Stomach (tissue), 9 donors: ENCODE results near the gene RAD23A. TPM values are rescaled to one million over a fixed set of nuclear protein-coding genes. Genes with fewer than 3 reads are reported as not detected.
A peak's percentile ranks its signal among the peaks of the same experiment; 100 is the strongest.

ENCODE experiments used
- DNase-seq, 2 donors: peaks; one replicate each; pipeline versions ENCODE4 v3.0.0 to v3.0.0-alpha.2; 2013 to 2019
- H3K27ac ChIP-seq, 5 donors: fragments of 200-600 bp in 4 of 5; sonication (generic) in 4 of 5; one replicate each; pipeline ENCODE4 v1.5.1; 2013 to 2019; ENCODE audit warnings: mild to moderate bottlenecking in 1 of 5, moderate library complexity in 1 of 5
- H3K27me3 ChIP-seq, 3 donors: fragments of 200-600 bp; sonication (generic); one replicate each; pipeline ENCODE4 v1.5.1; 2017 to 2019; ENCODE audit warnings: mixed run types in 1 of 3
- H3K36me3 ChIP-seq, 4 donors: fragments of 200-600 bp; sonication (generic); 1 replicate in 3 of 4; 2 replicates in 1 of 4; pipeline ENCODE4 v1.5.1; 2016 to 2019
- H3K4me1 ChIP-seq, 4 donors: fragments of 200-600 bp; sonication (generic); one replicate each; pipeline ENCODE4 v1.5.1; 2016 to 2019
- H3K4me3 ChIP-seq, 4 donors: fragments of 200-600 bp; sonication (generic) in 3 of 4; one replicate each; pipeline ENCODE4 v1.5.1; 2016 to 2019; ENCODE audit warnings: mild to moderate bottlenecking in 1 of 4
- H3K9me3 ChIP-seq, 4 donors: fragments of 200-600 bp; sonication (generic); one replicate each; pipeline ENCODE4 v1.5.1; 2016 to 2019
- EP300 ChIP-seq: sonication (generic); formaldehyde crosslinking; IDR thresholded peaks from one replicate; pipeline ENCODE4 v1.6.1; 2017; ENCODE audit warnings: antibody characterized with exemption
- POLR2A ChIP-seq, 4 donors: fragments of 450-650 bp; IDR thresholded peaks; one replicate each; pipeline ENCODE4 v1.6.1; 2016; ENCODE audit warnings: antibody characterized with exemption in 4 of 4, control low read depth in 2 of 4, mild to moderate bottlenecking in 1 of 4, moderate library complexity in 1 of 4
- POLR2AphosphoS5 ChIP-seq, 3 donors: sonication (generic); formaldehyde crosslinking; IDR thresholded peaks; one replicate each; pipeline ENCODE4 v1.6.1; 2016; ENCODE audit warnings: antibody characterized with exemption in 3 of 3
- WGBS, 5 donors: extraction: QIAGEN DNeasy Blood & Tissue Kit in 3 of 5; methylation state at CpG; one replicate each; pipeline versions ENCODE4 v1.1.5 to v1.1.7; 2013 to 2018; 5-methylcytosine and 5-hydroxymethylcytosine counted together
- intact Hi-C: fragments of 100-400 bp; cut with DNase I; formaldehyde crosslinking; loops from one replicate; pipeline ENCODE4 v1.15.1; 2023; ENCODE audit warnings: low total_unique reads
- polyA plus RNA-seq, 3 donors: library from polyadenylated mRNA; stranded (reverse); fragments of 200-250 nt; gene quantifications; one replicate each; pipeline ENCODE4 v1.2.3, GENCODE V29; 2013
- total RNA-seq, 5 donors: library from RNA; depleted of rRNA; stranded (reverse); fragments of >200 nt; gene quantifications; one replicate each; pipeline versions ENCODE4 v1.1.0 to v1.2.3, GENCODE V29; 2014 to 2016
- TF ChIP-seq, protein P1 (sequence below), 7 experiments: fragments of 450-650 bp in 4 of 7; fragments of 200-600 bp in 3 of 7; sonication (generic) in 3 of 7; IDR thresholded peaks; one replicate each; pipeline ENCODE4 v1.5.1; 2016 to 2019; ENCODE audit warnings: antibody characterized with exemption in 7 of 7, control low read depth in 2 of 7, mild to moderate bottlenecking in 1 of 7
- donor health status: healthy with polysubstance abuse.
- donor health status: Bipolar disorder and iron deficiency.
- donor health status: healthy.

Gene RAD23A
- total and polyA plus RNA-seq, 8 donors: 44.1 to 144 (median 104) TPM

DNA sequence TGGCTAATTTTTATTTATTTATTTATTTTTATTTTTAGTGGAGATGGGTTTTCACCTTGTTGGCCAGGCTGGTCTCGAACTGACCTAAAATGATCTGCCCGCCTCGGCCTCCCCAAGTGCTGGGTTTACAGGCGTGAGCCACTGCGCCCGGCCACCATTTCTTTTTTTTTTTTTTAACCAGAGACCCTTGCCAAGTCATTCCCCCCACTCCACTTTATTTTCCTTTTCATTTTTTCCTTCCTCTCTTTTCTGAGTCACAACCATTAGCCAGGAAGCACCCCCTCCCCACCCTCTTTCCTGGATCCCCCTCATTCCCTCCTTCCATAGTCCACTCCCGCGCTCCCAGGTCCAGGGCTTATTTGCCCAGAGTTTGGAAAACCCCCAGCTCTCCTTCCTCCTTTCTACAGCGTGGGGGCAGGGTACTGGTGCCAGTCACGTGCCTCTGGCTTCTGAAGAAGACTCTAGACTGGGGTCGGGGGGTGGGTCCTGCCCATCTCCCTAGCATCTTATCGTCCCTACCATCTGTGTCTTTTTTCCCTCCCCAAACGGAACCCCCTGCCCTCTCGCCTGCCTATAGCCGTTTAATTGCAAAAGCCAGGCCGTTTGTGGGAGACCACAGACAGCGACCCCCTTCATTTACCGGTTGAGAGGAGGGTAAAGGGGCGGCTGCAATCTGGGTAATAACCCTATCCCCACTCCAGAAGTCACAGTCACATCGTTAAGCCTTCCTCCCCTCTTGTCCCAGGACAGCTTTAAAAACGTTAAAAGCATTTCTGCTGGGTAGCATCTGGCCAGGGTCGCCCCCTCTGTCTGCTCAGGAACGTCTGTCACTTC is 8.4 kb upstream of the RAD23A start:
- H3K4me1 ChIP-seq: peaks cover 40 to 63% (median 55%) of the 10 kb centered on the region in 4 donors
- WGBS, 5 donors: 21 to 29% (median 23%) methylated on average over 23 of the region's 23 CpGs
- intact Hi-C loops: loop anchor here (10.0 kb wide), 1 partner anchor 53 kb away; the partner anchor contains the start of genes DNASE2 and KLF1
- peak overlapping the region; percentile 50 to 96 (median 94) for H3K27ac ChIP-seq
- no peaks in the 10 kb centered on the region for H3K27me3 ChIP-seq
- H3K4me3 ChIP-seq: peak overlapping the region; percentile 89 to 100 (median 98)
- DNase-seq: peak in 1 of 2 donors; percentile 74
- no peak for TF ChIP-seq EP300
- TF ChIP-seq, protein P1, sequence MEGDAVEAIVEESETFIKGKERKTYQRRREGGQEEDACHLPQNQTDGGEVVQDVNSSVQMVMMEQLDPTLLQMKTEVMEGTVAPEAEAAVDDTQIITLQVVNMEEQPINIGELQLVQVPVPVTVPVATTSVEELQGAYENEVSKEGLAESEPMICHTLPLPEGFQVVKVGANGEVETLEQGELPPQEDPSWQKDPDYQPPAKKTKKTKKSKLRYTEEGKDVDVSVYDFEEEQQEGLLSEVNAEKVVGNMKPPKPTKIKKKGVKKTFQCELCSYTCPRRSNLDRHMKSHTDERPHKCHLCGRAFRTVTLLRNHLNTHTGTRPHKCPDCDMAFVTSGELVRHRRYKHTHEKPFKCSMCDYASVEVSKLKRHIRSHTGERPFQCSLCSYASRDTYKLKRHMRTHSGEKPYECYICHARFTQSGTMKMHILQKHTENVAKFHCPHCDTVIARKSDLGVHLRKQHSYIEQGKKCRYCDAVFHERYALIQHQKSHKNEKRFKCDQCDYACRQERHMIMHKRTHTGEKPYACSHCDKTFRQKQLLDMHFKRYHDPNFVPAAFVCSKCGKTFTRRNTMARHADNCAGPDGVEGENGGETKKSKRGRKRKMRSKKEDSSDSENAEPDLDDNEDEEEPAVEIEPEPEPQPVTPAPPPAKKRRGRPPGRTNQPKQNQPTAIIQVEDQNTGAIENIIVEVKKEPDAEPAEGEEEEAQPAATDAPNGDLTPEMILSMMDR (IDR thresholded peaks at IDR 0.05): no peak
- TF ChIP-seq POLR2AphosphoS5 (IDR thresholded peaks at IDR 0.05): no peak
- TF ChIP-seq POLR2A (IDR thresholded peaks at IDR 0.05): no peak
- H3K36me3 ChIP-seq: peaks cover 26 to 30% (median 28%) of the 10 kb centered on the region in 4 donors
- no peaks in the 10 kb centered on the region for H3K9me3 ChIP-seq

DNA sequence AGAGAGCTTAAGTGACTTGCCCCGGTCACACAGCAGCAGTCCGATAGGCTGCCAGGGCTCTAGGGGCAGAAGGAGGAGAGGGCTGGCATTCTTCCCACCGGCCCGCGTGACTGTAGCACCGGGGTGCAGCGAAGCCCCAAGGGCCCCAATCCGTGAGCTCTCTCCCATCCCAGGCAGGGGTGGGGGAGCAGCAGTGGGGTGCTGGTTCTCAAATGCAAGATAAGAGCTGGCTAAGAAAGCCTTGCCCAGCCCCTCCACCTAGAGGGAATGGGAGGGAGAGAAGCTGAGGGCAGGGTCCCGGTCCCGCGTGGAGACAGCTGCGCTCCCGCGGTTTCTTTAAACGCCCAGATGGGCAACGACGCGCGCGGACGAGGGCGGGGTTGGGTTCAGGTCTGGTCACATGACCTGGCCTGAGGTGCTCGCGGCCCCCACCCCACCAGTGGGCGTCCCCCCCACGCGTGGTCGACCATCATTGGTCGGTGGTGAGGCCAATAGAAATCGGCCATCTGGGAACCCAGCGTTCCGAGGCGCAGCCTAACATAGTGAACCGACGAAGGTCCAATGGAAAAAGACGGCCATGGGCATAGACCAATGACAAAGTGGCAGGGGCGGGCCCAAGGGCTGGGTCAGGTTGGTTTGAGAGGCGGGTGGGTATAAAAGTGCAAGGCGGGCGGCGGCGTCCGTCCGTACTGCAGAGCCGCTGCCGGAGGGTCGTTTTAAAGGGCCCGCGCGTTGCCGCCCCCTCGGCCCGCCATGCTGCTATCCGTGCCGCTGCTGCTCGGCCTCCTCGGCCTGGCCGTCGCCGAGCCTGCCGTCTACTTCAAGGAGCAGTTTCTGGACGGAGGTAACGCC is 7.5 kb upstream of the RAD23A start, which contains the start of gene CALR:
TSS of gene CALR (plus strand) at position 683 of the 852 bp plus-strand sequence. CDS start at position 754, 71 bp downstream.
- Histone ChIP-seq H3K36me3 (peaks cover 35 to 39% (median 36%) of the 10 kb centered on the region in 4 donors), H3K27ac (peak within 1 kb of the TSS; percentile 87 to 96 (median 94)), H3K27me3 (no peaks in the 10 kb centered on the region), H3K9me3 (no peaks in the 10 kb centered on the region), H3K4me3 (peak within 1 kb of the TSS; percentile 89 to 100 (median 98)), H3K4me1 (peaks cover 31 to 63% (median 54%) of the 10 kb centered on the region in 4 donors)
- DNase-seq: peak; percentile 100
- TF ChIP-seq POLR2A (IDR thresholded peaks at IDR 0.05) (peak in 2 of 4 donors; percentile 99), EP300 (no peak), POLR2AphosphoS5 (IDR thresholded peaks at IDR 0.05) (peak; percentile 97 to 99 (median 99))
- TF ChIP-seq, protein P1 (IDR thresholded peaks at IDR 0.05): no peak
- WGBS, 5 donors: 0 to 1% (median 1%) methylated on average over 30 to 63 of the region's 63 CpGs
- intact Hi-C loops: loop anchor here (10.0 kb wide), 1 partner anchor 53 kb away; the partner anchor contains the start of genes DNASE2 and KLF1

DNA sequence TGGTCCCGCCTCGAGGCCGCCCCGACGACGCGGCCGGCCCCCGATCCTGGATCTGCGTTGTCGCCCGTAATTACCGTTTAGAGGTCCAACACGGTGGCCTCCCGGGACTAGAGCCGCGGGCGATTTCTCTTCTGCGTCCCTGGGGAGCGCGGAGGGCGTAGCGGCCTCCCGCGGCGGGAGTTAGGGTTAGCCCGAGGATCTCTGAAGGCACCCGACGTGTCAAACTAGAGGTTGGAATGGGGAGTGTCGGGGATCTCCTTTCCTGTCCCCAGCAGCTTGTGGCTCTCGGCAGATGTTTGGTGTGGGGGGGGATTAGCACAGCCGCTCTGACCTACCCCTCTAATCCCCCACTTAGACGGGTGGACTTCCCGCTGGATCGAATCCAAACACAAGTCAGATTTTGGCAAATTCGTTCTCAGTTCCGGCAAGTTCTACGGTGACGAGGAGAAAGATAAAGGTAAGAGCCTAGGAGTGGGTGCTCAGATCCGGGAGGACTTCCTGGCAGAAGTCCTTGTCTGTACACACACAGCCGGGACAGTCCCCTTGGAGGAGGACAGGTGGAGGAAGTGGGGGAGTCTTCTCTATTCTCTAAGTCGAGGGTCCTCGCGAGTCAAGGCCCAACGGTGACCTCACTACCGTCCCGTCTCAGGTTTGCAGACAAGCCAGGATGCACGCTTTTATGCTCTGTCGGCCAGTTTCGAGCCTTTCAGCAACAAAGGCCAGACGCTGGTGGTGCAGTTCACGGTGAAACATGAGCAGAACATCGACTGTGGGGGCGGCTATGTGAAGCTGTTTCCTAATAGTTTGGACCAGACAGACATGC is 6.7 kb upstream of the RAD23A start:
- Histone ChIP-seq H3K4me3 (peak overlapping the region; percentile 89 to 100 (median 98)), H3K36me3 (peaks cover 43 to 47% (median 45%) of the 10 kb centered on the region in 4 donors), H3K4me1 (peaks cover 30 to 70% (median 61%) of the 10 kb centered on the region in 4 donors), H3K27ac (peak overlapping the region; percentile 87 to 96 (median 94)), H3K9me3 (no peaks in the 10 kb centered on the region), H3K27me3 (no peaks in the 10 kb centered on the region)
- intact Hi-C loops: loop anchor here (10.0 kb wide), 1 partner anchor 54 kb away; the partner anchor contains the start of genes DNASE2 and KLF1
- peak in 1 of 2 donors; percentile 68 for DNase-seq
- TF ChIP-seq, protein P1 (IDR thresholded peaks at IDR 0.05): peak in 3 of 7 experiments; percentile 8 to 20 (median 9)
- TF ChIP-seq POLR2A (IDR thresholded peaks at IDR 0.05): no peak
- 0 to 1% (median 0%) methylated on average over 27 to 54 of the region's 54 CpGs for WGBS, 5 donors
